ENCODE data around the gene MED26.
A peak's percentile ranks its signal among the peaks of the same experiment; 100 is the strongest.

Gene MED26

DNA sequence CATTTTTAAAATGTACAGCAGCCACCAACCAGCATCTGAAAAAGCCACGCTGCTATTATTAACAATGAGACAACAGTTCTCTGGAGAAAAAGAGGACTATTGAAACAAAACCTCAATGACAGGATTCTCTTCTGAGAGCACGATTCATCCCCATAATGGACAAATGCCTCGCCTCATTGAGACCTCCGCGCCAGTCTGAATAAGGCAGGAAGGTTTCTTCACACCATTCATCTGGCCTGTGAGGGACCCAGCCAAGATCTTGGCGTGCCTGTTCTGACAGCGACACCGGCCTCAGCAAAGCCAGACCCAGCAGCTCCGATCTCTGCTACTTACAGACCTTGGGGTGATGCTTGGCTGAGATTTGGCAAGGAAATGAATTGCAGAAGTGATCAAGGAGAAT is 17.1 kb upstream of the MED26 start:
- DNase-seq, result no peak

DNA sequence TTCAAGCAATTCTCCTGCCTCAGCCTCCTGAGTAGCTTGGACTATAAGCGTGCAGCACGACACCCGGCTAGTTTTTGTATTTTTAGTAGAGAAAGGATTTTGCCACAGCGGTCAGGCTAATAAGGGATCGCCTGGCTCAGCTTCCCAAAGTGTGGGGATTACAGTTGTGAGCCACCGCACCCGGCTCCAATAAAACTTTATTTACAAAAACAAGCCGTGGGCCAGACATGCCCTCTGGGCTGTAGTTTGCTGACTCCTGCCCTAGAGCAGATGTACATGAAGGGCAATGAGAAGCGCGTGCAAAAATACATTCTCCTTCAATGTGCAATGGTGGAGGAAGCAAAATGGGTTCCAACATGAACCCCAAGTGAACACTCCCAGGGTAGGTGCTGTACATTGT is 13.7 kb upstream of the MED26 start:
- no peak for DNase-seq

DNA sequence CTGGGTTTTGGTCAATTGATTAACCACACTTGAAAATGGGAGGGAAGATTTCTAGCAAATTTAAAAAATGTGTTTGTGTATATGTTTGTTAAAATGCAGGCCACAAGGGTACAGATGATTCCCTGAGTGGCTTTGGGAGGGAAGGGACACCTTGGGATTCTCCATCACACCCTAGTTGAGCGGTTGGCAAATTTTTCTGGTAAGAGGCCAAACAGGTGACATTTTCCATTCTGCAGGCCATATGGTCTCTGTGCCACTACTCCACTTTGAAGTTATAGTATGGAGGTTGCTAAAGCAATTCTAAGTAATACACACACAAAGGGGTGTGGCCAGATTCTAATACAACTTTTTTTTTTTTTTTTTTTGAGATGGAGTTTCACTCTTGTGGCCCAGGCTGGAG is 12.9 kb upstream of the MED26 start:
- DNase-seq, result no peak

DNA sequence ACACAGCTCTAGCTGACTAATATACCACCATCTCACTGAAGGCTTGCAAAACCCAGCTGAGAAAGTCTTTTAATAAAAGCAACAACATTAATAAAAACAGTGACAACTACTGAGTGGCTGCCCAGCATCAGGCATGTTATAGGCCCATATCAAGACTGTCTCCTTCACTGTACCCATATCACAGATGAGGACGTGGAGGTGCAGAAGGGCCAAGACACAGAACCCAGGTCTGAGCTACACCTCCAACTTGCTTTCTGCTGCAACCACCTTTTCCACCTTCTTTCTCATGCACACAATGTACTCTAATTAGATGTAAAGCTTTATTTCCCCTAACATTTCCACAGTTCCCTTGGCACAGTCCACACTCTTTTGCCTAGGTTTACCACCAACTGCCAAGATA is 10.7 kb upstream of the MED26 start:
- no peak for DNase-seq

DNA sequence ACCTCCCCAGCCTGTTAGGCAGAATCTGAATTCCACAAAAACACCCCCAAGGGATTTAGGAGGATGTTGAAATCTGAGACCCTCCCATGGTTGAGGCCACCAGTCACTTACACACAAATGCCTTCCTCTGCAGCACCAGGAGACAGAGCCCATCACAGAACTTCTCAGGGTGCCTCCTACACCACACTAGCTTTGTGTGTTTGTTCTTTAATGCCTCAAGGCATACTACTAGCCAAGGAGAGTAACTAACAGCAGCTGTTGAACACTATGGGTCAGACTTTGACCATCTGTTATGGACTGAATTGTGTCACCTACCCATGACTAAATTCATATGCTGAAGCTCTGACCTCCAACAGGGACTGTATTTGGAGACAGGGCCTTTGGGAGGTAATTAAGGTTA is 9.5 kb upstream of the MED26 start:
- DNase-seq, result no peak

DNA sequence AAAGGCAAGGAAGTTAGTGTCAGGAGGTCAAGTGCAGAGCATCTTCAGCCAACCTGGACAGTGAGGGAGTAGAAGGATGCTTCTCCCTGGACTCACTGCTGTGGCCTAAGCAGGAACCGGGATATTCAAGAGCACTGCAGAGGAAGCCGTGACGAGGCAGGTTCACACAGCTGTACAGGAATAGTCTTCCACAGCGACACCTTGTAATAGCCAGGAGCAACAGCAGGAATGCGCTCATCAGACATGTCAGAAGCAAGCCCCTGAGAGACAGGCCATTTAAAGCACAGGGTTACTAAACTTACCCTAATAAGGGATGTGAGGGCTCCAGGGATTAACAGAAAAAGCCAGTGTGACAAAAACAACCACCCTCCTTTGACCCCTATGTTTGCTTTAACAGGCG is 3.5 kb upstream of the MED26 start:
- DNase-seq, result no peak

DNA sequence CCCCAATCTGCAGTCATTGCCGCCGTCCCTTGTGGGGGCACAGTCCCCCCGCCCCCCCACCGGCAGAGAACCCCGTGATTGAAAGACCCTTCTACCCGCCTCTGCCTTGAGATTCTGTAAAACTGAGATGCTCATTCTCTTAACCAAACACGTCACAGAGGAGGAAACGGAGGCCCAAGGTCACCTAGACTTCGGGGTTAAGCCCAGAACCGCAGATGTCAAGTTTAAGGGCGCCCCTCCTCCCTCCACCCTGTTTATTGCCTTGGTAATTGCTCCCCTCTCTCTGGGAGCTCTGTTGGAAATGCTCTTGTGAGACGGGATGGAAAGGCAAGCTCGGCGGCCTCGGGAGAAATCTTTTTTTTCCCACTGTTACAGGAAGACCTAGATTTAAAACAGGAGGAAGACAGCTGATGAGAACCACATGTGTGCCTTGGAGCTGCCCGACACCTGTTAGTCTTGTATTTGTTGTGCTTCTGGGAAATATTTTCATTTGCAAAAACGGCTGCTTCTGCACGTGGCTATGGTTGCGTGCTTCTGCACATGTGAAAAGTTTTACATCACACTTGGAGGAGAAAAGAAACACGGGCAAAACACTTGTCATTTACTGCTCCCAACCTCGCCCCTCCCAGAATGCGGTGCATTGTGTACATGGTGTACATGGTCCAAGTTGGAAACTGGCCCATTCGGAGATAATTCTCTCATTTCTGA is 1.1 kb upstream of the MED26 start:
- DNase-seq, result no peak

DNA sequence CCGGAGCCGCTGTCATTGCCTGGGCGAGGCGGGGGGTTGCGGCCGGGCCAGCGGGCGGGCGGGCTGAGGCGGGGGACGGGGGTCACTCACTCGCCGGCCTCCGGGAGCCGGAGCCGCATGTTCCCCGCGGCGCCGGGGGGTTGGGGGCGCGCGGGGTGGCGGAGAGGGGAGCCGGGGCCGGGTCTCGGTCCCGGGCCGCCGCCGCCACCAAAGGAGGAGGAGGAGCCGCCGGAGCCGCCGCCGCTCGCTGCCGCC is 149 bp downstream of the MED26 start:
- no peak for DNase-seq

DNA sequence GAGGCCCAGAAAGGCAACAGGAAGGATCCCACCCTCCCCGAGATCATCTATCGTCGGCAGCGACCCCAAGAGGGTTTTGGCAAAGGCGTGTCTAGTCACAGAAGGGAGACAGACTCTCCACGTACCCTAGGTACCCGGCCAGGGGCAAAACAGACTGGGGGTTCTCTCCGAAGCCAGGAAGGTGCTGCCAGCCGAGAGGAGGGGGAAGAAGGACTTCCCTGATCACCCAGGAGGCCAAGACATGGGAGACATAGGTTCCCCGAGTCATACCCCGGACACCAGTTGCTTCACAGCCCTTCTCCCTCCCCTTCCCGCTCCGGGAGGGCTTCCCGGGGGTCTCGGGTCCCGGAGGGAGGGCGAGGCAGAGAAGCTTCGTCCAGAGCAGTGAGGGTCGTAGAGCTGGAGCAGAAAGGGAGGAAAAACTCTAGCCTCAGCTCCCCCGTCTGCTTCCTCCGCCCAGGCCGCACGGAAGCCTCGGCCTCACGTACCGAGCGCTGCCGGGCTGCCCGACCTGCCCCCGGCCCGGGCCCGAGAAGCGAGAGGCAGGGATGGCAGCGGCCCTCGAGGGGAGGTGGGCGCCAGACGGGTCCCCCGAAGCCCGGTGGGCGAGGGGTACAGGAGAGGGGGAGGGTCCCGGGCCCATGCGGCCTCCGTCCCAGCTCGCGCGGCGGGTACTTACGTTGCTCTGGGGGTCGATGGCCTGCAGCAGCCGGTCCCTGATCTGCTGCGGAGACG is 644 bp downstream of the MED26 start:
- DNase-seq, result peak; percentile 32

DNA sequence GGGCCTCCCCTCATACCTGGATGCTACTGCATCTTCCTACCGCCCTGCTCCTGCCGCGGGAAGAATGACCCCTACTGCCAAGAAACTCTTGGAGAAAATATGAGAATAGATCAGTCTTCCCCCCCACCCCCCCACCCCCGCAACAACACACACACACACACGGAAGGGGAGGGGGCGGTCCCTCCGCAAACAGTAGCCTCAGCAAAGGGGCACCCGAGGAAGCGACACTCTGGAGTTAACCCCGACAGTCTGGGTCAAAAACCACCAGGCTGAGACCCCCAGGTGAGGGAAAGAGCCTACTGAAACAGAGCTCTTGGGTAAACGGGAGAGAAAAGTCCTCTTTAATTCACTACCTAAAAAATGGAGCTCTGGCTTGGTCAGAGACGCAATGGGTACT is 1.2 kb downstream of the MED26 start:
- DNase-seq, result no peak

DNA sequence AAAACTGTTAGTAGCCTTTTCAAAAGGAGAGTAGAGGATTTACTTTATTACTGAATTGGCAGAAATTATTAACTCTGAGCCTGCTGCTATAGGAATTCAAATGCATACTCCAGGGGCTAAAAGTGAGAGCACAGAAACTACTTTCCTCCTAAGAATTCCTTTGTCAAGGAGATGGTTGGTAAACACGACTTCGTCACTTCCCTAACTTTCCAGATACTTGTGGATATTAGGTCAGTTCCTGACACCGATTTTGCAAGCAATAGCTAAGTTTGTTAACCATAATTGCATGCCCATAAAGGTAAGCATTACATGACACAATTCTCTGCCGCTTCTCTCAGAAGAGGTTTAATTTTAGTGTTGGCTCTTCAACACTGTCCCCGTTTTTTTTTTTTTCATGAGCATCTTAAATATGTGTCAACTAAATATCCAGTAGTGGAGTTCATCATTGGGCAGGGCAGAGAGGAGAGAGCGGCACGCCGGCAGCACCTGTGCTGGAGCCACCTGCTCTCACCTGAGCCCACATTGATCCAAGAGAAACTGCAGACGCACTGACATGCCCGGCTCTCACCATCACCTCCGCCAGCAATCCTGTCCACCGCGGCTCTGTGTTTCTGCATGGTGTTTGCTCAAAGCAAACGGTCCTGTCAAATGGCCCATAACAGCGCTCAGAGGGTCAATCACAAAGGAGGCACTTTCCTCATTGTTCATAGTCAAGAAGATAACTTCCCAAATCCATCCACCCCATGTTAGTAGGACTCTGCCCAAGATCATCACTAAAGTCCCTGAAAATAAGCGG is 2.6 kb downstream of the MED26 start:
- DNase-seq, result no peak

DNA sequence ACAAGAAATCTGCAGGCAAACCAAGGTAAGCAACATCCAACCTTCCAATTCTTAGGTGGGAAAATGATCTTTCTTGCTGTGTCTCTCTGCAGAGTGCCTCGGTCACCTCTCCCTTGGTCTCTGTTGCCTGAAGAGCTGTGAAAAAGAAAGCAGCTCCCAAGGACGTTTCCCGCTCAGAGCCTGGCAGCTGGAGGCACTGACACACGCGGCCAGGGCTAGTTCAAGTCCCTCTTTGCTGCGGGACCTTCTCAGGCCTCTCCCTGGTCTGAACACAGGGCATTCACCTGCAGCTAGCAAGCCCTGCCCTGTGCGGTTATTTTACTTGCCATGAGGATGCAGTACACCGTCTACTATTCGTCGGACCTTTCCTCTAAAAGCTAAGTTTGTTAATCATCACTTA is 3.8 kb downstream of the MED26 start:
- DNase-seq, result no peak

DNA sequence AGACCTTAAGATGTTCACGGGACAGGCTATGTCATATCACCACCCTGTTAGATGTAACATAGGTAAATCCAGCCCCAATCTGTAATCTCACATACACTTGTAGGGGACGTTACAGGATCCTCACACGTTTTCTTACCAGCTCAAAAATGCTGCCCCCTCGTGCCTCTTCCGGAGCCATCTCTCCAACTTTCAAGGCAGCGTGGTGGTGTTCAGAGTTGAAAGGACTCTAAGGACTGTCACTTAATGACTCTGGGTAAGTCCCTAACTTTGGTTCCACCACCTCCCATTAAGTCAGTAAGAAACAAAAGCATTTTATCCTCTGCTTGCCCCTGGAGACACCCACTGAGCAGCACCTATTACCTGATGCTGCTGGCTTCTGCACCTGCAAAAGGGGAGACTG is 4.4 kb downstream of the MED26 start:
- DNase-seq, result no peak

DNA sequence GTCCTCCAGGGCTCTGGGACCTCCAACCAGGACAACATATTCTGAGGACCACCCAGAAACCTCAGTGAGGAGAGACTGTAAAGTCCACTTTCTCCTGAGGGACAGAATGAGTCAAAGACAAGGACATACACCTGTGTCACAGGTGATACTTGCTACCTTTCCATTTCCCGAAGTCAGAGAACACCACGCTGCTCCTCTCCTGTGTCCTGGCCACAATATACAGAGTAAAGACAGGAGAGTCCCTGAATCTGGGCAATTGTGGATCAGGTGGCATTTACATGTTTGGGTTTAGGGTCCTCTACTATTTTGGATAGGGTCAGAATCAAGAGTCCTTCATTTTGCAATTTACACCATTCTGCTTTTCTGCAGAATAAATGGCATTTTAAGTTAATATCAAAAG is 4.9 kb downstream of the MED26 start:
- DNase-seq, result no peak

DNA sequence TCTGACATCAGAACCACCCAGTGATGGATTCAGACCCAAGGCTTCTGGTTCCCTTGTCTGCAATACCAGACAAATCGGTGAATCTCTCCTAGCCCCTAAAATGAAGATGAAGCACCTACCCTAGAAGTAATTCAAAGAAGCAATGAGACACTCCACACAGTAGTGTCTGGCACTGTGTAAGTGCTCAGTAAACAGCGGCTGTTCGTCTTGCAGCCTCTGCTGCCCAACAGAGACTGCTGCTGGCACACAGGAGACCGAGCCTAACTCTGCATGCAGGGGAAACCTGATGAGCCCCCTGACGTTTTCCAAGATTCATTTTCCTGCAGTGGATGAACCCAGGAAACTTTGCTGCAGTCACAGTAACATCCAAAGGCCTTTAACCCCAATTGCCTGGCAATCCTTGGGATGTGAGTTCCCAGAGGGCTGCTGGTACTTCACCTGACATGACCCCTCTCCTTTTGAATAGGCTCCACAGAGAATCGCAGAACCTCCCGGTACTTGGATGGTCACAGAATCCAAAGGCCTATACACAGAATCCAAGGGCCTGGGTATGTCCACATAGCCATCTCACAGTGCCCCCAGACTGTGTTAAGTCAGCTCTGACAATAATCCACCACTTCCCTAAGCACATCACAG is 6.7 kb downstream of the MED26 start:
- no peak for DNase-seq

DNA sequence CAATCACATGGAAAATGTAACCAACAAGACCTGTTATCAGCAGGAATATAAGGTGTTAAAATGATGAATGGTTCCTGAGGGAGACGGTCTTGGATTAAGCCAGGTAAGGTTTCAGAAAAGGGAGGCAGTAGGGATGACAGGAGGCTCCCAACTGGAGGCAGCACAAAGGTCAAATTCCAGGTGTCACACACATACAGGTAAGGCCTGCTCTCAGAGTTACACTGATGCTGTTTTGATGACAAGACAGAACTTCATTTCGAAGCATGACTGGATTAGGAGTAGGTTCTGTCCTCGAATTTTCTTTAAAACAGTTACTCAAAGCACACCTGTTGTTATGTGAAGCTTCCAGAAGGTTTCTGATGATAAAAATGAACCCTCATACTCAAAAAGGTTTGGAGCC is 7.4 kb downstream of the MED26 start:
- DNase-seq, result no peak

DNA sequence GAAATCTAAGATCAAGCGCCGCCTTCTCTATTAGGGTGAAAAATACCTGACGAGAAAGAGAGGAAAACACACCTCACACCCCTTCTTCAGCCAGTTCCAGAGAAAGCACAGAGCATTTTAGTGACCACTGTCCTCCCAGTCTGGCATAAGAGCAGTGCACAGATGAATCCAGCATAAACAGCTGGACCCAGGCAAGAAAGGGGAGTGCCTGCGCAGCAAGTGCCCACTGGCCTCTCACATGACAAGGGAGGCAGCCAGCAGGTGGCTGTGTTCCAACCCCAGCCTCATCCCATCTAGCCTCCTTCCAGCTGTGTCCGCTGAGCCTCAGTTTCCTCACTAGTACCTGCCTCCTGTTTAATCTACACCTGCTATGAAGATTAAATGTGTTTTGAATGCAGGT is 8.0 kb downstream of the MED26 start:
- DNase-seq, result no peak

DNA sequence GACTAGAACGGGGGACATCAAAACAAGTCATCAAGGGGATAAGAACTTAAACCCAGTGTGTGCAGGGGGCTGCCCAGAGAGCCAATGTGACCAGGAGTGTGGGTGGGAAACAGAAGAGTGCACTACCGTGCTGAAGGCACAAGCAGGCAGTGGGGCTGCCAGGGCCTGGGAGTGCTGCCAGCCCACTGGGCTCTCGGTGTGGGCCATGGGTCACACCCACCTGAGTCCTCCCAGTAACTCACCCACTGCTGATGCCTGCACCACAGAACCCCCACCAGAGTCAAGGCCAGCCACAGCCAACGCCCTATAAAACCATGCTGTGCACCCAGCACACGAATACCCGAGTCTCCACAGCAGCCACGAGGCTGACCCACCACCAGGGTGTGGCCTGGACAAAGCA is 8.5 kb downstream of the MED26 start:
- DNase-seq, result no peak

DNA sequence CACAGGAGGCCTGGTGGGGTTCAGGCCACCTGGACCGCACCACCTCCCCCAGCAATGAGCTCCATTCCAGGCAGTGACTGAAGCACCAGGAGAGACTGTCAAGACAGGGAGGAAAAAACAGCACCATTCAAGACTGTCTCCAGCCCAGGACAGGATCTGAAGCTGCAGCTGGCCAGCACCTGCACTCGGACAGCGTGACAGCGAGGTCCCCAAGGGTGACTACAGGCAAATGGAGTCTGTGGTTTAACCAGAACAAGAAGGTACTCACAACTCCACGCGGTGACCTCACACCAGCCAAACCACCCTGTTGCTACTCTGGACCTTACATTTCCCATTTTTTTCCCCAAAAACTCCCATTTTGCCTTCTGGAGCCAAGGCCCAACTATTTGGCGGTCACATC is 9.8 kb downstream of the MED26 start:
- DNase-seq, result no peak

DNA sequence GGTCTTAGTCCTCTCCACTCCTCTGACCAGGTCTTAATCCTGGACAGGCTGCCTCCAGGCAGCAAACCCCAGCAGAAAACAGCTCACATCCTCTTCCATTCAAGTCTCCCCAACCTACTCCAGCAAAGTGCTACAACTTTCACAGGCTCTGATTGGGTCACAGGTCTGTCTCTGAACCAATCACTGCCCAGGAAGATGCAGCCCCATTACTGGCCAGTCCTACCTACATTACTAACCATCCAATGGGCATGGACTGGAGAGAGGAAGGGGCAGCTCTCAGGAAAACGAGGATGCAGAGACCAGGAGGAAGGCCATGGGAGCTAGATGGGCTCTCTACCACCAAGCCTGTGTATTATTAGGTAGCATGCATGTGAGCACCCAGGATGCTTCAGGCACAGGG is 12.2 kb downstream of the MED26 start:
- no peak for DNase-seq

DNA sequence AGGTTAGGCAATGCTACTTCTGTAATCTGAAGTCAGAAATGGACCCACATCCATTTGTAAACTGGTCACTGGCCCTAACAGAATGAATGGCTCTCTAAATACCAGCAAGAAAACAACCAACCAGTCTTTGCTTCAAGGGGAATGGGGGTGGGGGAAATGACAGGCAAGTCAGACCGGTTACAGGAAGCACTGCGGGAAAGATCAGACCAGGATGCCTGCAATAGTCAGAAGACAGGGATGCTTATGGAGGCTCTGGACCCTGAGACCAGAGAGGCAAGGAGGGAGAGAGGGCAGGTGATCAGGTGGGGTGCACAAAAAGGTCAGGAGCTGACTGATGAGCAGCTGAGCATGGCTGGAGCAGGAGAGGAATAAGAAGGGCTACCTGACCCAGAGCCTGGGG is 13.1 kb downstream of the MED26 start:
- DNase-seq, result no peak

DNA sequence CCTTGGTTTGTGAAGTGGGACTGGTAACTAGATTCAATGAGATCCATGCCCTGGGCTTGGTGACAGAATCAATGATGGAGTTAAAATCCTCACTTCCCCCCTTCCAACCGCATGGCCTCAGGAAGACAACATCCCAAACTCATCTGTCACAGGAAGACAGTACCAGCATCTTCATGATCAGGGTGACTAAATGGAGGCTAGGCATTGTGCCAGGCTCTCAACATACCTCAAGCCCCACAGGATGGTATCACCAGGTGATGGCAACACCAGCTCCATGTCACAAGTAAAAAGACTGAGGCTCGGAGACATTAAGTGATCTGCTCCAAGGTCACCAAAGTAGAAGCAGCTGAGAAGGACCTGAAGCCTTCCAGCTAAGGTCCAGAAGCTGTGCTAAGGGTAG is 14.2 kb downstream of the MED26 start:
- no peak for DNase-seq

DNA sequence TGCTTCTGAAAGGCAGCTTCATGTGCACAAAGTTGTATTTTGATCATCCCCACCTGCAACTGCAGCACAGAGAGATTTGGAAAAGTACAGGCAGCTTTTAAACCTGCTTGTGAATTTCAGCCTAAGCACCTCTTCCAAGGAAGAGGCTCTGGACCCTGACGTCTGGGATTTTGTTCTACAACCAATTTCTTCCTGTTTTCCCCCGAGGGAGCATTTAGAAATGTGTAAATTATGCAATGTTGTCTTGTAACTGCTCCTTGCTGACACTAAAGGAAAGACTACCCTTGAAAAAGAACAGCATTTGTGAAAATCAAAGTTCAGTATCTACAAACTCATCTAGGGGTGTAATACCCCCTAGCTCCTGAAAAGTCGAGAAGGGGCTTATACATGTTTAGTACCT is 15.4 kb downstream of the MED26 start:
- DNase-seq, result no peak

DNA sequence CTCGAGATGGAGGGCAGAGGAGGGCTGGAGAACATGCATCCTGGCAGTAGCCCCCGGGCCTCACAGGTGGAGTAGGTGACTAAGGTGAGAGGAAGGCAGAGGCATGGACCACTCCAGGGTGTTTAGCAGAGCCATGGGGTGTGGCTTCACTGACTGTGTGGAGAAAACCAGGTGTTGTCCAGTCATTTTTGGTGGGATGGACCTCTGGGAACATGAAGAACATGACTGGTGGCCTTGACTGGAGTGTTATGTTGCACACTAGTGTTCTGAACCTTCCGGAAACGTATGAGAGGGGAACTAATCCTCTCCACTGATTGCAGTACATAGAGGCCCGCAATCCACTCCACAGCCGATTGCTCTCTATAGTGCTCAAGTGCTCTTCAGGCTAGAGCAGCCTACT is 16.9 kb downstream of the MED26 start:
- DNase-seq, result no peak

Measured in NK-92 treated with Interleukin-12 subunit alpha and Interleukin-12 subunit beta, amount 100 ng/mL, for 24 hours (cell line).